ENCODE results near the gene TRIM26. TPM values are rescaled to one million over a fixed set of nuclear protein-coding genes. Genes with fewer than 3 reads are reported as not detected.
A peak's percentile ranks its signal among the peaks of the same experiment; 100 is the strongest.

The TRIM26 gene
- 44.8 TPM for total RNA-seq (2021; ENCODE audit: unreplicated experiment)
- polyA plus RNA-seq (2012; ENCODE audit: insufficient read length) = 32.5 TPM
- Bru-seq, nascent RNA = percentile 91 among the genes with signal in this experiment
- BruChase-seq, experiment 1, labeled RNA remaining after a 2-hour chase = percentile 92 among the genes with signal in this experiment
- percentile 82 among the genes with signal in this experiment for BruChase-seq, experiment 2, labeled RNA remaining after a 6-hour chase
- long read RNA-seq, transcript TRIM26-267 (9 exons, 3,318 nt) = major isoform, 8 of 54 reads
- long read RNA-seq, partial matches to known transcripts = 4 of 54 reads
- long read RNA-seq, other reads (novel, unspliced or antisense) = 41 of 54 reads

- Histone ChIP-seq H3K27ac (ENCODE audit: low read length) (peak within 1 kb of the TSS; percentile 98), H3K4me3 (ENCODE audit: low read depth in 2 of 2, low read length in 2 of 2) (peak within 1 kb of the TSS; percentile 80 to 95), H3K9me3 (ENCODE audit: control insufficient read depth, insufficient read depth, low read depth, low read length) (no peaks in the 10 kb centered on the region), H3K4me1 (ENCODE audit: control insufficient read depth, insufficient read depth, low read length) (peaks cover 26% of the 10 kb centered on the region), H3K36me3 (ENCODE audit: control insufficient read depth, insufficient read depth, low read length) (no peaks in the 10 kb centered on the region; the same call in none of the 2 replicates), H3K27me3 (ENCODE audit: control insufficient read depth, insufficient read depth, low read length) (no peaks in the 10 kb centered on the region)
- intact Hi-C loops (cut with micrococcal nuclease; ENCODE audit: unreplicated experiment) (no loop called here), in situ Hi-C loops (cut with HindIII; ENCODE audit: low pct_unique_long_range_greater_than_20kb, low sequenced_read_pairs) (no loop called here)
- POLR2A ChIA-PET = interaction anchor here (0.7 to 1.7 kb wide), 2 partner anchors 95 to 113 kb away, joined by 6 to 7 read pairs; no protein-coding TSS in a partner anchor
- BruUV-seq (replicated peaks) = no TSS peak
- CTCF ChIA-PET = interaction anchor here (0.6 kb wide), 1 partner anchor 1293 kb away, joined by 3 read pairs; no protein-coding TSS in a partner anchor
- peak; percentile 86 for DNase-seq (ENCODE audit: low read depth, low spot score)
- peak; percentile 94 for ATAC-seq
- TF ChIP-seq POLR2AphosphoS5 (IDR thresholded peaks at IDR 0.05; ENCODE audit: low read depth, low read length) (peak; percentile 76), SIN3A (IDR thresholded peaks at IDR 0.05; ENCODE audit: borderline replicate concordance, insufficient read depth, low read depth, low read length) (peak; percentile 78; the same call in 1 of the 2 replicates), CTCF (IDR thresholded peaks at IDR 0.05) (no peak)
- TF ChIP-seq, protein P1, sequence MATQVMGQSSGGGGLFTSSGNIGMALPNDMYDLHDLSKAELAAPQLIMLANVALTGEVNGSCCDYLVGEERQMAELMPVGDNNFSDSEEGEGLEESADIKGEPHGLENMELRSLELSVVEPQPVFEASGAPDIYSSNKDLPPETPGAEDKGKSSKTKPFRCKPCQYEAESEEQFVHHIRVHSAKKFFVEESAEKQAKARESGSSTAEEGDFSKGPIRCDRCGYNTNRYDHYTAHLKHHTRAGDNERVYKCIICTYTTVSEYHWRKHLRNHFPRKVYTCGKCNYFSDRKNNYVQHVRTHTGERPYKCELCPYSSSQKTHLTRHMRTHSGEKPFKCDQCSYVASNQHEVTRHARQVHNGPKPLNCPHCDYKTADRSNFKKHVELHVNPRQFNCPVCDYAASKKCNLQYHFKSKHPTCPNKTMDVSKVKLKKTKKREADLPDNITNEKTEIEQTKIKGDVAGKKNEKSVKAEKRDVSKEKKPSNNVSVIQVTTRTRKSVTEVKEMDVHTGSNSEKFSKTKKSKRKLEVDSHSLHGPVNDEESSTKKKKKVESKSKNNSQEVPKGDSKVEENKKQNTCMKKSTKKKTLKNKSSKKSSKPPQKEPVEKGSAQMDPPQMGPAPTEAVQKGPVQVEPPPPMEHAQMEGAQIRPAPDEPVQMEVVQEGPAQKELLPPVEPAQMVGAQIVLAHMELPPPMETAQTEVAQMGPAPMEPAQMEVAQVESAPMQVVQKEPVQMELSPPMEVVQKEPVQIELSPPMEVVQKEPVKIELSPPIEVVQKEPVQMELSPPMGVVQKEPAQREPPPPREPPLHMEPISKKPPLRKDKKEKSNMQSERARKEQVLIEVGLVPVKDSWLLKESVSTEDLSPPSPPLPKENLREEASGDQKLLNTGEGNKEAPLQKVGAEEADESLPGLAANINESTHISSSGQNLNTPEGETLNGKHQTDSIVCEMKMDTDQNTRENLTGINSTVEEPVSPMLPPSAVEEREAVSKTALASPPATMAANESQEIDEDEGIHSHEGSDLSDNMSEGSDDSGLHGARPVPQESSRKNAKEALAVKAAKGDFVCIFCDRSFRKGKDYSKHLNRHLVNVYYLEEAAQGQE (IDR thresholded peaks at IDR 0.05; ENCODE audit: insufficient read depth in 1 of 2, low read depth in 2 of 2, low read length in 1 of 2) = no peak
Observed at GRCh38 chr6:30212865-30213666, at the start of gene TRIM26. TSS of gene TRIM26 (minus strand) at chr6:30213406. CDS start at chr6:30199103, 14,303 bp downstream.

DNA sequence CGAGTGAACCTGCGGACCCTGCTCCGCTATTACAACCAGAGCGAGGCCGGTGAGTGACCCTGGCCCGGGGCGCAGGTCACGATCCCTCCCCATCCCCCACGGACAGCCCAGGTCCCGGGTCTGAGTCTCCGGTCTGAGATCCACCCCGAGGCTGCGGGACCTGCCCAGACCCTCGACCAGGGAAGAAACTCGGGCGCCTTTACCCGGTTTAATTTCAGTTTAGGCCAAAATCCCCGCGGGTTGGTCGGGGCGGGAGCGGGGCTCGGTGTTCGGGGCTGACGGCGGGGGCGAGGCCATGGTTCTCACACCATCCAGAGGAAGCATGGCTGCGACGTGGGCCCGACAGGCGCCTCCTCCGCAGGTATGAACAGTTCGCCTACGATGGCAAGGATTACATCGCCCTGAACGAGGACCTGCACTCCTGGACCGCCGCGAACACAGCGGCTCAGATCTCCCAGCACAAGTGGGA, 46.9 kb upstream of the TRIM26 start:
- no peaks in the 10 kb centered on the region for H3K27me3 ChIP-seq (ENCODE audit: control insufficient read depth, insufficient read depth, low read length)
- POLR2A ChIA-PET = no interaction called here
- ATAC-seq (peak; percentile 19), DNase-seq (ENCODE audit: low read depth, low spot score) (no peak)
- peak overlapping the region; percentile 72 for H3K27ac ChIP-seq (ENCODE audit: low read length)
- intact Hi-C loops (cut with micrococcal nuclease; ENCODE audit: unreplicated experiment) = no loop called here
- in situ Hi-C loops (cut with HindIII; ENCODE audit: low pct_unique_long_range_greater_than_20kb, low sequenced_read_pairs) = no loop called here
- H3K36me3 ChIP-seq (ENCODE audit: control insufficient read depth, insufficient read depth, low read length) = no peaks in the 10 kb centered on the region
- CTCF ChIA-PET = interaction anchor here (1.4 kb wide), 1 partner anchor 157 kb away, joined by 3 read pairs; no protein-coding TSS in a partner anchor
- H3K4me1 ChIP-seq (ENCODE audit: control insufficient read depth, insufficient read depth, low read length) = peaks cover 4% of the 10 kb centered on the region; the same call in 1 of the 2 replicates
- no peaks in the 10 kb centered on the region for H3K9me3 ChIP-seq (ENCODE audit: control insufficient read depth, insufficient read depth, low read depth, low read length)
- no peak for TF ChIP-seq TCF7L2 (IDR thresholded peaks at IDR 0.05; ENCODE audit: low read depth, low read length)
- TF ChIP-seq CTCF (IDR thresholded peaks at IDR 0.05) = peak; percentile 34
- no TSS peak for BruUV-seq (replicated peaks)
- peak overlapping the region; percentile 81 to 91 for H3K4me3 ChIP-seq (ENCODE audit: low read depth in 2 of 2, low read length in 2 of 2)

Measured in Panc1 (cell line).